Activated CD8-positive, alpha-beta memory T cell treated with anti-CD3 and anti-CD28 coated beads for 48 hours (primary cell): ENCODE data around the gene ZBTB8OS.
"Not testable (repeated sequence)": the region's sequence is repeated elsewhere in the genome, so short reads cannot be mapped to it uniquely, and the experiment has no call there.

ENCODE experiments used
- DNase-seq, 3 experiments: peaks; one replicate each; pipeline ENCODE4 v3.0.0-alpha.2; 2020; ENCODE audit warnings: low read depth in 2 of 3, low spot score in 2 of 3

ZBTB8OS gene

DNA sequence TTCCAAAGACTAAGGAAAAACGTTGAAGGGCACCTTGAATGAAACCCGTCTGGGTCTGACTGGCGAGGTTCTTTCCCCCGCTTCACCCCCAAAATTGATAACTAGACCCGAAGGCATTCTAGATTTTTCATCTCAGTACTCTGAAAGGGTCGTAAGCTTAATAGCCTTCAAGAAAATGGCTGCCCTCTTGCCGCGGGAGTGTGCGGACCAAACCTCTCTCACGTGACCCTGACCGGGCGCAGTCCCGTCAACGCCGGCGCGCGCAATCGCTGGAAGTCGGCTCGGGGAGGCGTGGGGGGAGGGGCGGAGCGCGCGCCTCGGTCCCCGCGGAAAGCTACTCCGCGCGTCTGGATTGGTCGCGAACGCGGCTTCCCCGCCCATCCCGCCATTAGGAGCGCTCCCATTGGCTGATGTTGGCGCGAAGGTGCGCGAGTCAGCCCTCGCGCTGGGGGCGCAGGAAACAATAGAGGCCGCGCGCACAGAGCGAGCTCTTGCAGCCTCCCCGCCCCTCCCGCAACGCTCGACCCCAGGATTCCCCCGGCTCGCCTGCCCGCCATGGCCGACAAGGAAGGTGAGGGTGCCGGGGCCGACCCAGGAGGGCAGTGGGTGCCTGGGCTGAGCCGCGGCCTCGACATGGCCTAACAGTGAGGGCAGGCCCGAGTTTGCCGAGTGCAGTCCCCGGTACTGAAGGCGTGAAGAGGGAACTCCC is 556 bp upstream of the ZBTB8OS start, which contains the start of gene RBBP4:
RBBP4 (plus strand) TSS at position 457 of the 709 bp plus-strand sequence; CDS start at position 556, 99 bp downstream.
- peak; percentile 97 to 99 (median 97) for DNase-seq

DNA sequence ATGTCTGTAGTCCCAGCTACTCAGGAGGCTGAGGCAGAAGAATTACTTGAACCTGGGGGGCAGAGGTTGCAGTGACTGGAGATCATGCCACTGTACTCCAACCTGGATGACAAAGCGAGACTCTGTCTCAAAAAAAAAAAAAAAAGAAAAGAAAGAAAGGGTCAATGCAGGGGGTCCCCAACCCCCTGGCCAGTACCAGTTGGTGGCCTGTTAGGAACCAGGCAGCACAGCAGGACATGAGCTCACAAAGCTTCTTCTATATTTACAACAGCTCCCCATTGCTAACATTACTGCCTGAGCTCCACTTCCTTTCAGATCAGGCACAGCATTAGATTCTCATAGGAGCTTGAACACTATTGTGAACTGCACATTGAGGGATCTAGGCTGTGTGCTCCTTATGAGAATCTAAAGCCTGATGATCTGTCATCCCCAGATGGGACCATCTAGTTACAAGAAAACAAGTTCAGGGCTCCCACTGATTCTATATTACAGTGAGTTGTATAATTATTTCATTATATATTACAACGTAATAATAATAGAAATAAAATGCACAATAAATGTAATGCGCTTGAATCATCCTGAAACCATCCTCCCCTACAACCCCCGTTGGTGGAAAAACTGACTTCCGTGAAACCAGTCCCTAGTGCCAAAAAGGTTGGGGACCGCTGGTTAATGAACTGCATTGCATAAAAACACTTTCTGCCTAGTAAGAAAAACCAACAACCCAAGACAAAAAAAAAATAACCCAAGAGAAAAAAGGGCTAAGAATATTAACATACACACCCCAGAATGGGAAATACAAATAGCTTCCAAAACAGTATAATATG is 2.8 kb downstream of the ZBTB8OS start:
- DNase-seq: no peak

DNA sequence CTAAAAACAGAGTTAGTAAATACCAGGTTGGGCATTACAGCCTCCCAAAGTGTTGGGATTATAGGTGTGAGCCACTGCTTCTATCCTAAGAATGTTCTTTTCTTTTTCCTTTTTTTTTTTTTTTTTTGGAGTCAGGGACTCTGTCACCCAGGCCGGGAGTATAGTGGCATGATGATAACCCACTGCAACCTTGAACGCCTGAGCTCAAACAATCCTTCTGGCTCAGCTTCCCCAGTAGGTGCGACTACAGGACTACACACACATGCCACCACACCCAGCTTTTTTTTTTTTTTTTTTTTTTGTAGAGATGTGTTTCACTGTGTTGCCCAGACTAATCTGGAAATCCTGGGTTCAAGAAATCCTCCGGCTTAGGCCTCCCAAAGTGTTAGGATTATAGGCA is 5.9 kb downstream of the ZBTB8OS start:
- DNase-seq: no peak

DNA sequence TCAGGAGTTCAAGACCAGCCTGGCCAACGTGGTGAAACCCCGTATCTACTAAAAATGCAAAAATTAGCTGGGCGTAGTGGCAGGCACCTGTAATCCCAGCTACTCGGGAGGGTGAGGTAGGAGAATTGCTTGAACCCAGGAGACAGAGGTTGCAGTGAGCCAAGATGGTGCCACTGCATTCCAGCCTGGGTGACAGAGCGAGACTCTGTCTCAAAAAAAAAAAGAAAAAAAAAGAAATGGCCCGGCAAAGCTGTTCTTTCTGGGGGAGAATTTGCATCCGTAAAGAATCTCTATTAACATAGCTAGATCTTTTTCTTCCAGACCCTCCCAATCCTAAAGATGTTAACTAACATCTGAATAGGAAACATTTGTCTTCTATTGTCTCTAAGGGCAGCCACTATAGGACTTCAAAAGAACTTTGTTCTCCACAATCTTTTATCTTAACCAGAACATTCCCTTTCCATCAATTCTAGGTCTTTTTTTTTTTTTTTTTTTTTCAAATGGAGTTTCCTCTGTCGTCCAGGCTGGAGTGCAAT is 8.0 kb downstream of the ZBTB8OS start:
- DNase-seq: not testable (repeated sequence)

DNA sequence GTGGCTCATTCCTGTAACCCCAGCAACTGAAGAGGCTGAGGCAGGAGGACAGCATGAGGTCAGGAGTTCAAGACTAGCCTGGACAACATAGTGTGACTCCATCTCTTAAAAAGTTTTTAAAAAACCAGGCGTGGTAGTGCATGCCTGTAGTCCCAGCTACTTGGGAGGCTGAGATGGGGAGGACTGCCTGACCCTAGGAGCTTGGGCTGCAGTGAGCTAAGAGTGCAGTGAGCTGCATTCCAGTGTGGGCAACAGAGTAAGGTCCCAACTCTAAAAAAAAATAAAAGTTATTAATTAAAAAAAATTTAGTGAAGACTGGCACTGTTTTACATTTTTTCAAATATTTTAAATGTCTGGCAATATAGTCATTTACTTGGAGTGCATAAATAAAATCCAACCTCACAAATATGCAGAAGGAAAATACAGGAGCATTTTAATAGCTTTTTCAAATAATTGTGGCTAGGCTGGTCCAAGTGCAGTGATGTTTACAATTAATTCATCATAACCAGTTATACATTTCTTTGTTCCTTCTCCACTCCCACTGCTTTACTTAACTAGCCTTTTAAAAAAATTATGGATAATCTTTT is 10.8 kb downstream of the ZBTB8OS start:
- DNase-seq: no peak

DNA sequence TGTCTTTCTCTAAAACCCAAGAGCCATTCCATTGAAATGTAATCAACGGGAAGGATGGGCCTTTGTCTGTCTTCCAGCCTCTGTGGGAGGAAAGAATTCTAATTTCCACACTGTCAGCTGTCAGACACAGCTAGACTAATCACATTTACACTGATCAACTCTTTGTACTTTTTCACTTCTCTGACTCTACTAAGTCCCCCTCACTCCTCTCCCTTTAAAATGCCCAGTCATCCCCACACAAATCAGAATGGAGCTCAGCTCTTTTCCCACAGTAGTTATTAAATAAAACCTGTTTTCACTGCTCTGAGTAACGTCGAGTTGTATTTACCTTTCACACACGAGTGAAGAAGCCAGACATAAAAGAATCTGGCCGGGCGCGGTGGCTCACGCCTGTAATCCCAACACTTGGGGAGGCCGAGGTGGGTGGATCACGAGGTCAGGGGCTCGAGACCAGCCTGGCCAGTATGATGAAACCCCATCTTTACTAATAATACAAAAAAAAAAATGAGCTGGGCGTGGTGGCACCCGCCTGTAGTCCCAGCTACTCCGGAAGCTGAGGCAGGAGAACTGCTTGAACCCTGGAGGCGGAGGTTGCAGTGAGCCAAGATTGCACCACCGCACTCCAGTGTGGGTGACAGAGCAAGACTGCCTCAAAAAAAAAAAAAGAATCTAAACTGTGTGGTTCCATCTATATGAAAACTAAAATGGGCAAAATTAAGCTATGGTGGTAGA is 13.3 kb downstream of the ZBTB8OS start:
- no peak for DNase-seq

DNA sequence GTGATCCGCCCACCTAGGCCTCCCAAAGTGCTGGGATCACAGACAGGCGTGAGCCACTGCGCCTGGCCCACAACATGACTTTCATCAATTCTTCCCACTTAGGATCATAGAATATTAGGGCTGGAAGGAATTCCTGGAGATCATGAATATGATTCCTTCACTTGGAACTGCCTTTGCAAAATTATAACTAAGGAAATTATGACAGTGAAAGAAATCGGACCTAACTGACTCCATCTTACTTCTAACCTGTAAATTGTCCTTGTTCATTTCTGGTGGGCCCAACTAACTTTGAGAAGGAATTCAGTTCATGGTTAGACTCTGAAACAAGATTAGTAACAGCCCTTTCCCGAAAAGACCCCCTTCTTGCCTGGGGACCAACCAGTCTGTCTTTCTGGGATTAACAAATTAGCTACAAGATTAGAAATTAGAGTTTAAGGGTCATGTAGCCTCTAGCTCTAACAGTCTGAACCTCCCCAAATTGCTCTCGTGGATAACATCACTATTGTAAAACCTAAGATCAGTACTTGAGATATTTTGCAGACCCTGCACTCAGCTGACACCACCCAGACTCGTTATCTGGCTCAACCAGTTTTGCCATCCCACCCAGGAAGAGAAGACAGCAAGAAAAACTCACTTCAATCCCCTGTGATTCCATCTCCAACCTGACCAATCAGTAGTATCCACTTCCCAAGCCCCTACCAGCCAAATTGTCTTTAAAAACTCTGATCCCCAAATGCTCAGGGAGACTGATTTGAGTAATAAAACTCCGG is 14.7 kb downstream of the ZBTB8OS start:
- no peak for DNase-seq

DNA sequence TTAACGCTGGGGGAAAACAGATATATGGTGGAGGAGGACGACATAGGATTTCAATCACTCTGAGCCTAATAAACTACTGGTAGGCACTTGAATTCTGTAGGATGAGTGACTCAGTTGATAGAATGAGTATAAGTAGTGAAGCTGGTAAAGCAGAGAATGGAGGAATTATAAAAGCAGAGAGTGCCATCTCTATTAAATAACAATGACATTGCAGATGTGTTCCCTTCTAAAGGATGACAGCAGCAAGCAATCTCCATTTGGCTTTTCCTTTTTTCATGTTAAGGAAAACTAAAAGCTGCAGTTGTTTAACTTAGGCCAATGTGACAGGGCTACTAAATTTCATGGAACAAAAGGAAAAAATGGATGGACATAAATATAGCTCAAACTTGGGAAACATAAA is 17.5 kb downstream of the ZBTB8OS start:
- no peak for DNase-seq

DNA sequence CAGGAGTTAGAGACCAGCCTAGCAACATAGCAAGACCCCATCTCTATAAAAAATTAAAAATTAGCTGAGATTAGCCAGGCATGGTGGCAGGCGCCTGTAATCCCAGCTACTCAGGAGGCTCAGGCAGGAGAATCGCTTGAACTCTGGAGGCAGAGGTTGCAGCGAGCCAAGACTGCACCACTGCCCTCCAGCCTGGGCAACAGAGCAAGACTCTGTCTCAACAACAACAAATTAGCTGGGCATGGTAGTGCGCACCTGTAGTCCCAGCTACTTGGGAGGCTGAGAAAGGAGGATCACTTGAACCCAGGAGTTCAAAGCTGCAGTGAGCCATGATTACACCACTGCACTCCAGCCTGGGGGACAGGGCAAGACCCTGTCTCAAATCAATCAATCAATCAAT is 20.2 kb downstream of the ZBTB8OS start:
- not testable (repeated sequence) for DNase-seq

DNA sequence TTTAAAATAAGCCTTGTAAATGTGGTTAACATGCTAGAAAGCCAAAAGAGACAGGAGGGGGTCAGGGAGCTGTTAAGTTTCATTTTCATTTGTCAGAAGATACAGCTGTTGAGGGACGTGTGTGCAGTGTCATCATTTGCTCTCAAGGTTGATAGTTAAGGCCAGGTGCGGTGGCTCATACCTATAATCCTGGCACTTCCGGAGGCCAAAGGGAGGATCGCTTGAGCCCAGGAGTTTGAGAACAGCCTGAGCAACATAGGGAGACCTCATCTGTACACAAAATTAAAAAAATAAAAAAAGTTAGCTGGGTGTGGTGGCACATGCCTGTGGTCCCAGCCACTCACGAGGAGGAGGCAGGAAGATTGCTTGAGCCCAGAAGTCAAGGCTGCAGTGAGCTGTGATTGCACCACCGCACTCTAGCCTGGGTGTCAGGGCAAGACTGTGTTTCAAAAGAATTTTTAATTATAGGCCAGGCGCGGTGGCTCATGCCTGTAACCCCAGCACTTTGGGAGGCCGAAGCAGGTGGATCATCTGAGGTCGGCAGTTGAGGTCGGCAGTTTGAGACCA is 22.7 kb downstream of the ZBTB8OS start:
- no peak for DNase-seq

DNA sequence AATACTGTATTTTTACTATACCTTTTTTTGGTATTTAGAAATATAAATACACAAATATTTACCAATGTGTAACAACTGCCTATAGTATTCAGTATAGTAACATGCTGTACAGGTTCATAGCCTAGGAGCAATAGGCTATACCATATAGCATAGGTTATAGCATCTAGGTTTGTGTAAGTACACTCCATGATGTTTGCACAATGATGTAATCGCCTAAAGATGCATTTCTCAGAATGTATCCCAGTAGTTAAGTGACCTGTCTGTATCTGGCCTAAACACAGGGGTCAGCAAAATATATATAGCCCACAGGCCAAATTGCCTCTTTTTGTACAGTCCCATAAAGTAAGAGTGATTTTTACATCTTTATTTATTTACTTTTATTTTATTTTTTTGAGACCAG is 24.2 kb downstream of the ZBTB8OS start:
- DNase-seq: no peak

DNA sequence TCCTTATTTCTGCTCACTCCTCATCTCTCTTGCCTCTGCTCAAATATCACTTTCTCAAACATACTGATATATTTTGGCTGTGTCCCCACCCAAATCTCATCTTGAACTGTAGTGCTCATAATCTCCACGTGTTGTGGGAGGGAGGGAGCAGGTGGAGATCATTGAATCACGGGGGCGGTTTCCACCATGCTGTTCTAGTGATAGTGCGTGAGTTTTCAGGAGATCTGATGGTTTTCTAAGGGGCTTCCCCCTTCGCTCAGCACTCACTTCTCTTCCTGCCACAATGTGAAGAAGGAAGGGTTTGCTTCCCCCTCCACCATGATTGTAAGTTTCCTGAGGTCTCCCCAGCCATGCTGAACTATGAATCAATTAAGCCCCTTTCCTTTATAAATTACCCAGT is 26.6 kb downstream of the ZBTB8OS start:
- DNase-seq: no peak

DNA sequence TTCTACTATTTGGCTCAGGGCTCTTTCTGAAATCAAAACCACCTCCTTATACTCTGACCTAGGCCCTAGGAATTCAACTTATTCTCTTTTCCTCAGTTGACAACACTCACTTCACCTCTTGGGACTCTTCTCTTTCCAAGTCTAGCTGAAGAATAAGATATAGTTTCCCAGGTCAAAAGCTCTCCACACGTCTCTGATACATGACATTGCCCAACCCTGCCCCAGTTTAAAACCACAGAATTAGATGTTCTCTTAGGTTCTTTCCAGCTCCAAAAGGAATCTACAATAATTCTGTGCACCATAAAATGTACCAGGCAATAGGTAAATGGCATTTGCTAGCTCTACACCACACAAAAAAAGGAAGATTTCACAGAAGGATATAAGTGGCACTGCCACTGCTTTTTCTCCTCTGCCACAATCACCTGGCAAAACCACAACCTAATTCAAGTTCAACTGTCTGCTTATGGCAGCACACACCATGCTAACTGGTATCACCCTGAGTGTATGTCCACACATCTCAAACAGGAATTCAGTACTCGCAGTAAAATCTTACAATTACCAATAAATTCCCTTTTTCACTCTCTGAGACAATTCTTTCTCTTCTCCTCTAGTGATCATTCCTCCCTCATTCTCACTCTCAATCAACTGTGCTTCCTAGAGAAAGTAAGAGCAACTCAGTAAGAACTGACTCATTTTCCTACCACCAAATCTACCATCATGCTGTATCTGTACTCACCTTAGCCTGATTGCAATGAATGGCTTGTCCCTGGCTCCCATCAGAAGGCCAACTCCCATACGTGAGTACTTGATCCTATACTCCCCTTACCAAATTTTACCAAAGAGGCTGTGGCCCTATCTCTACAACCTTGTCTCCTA is 27.3 kb downstream of the ZBTB8OS start:
- DNase-seq: no peak

DNA sequence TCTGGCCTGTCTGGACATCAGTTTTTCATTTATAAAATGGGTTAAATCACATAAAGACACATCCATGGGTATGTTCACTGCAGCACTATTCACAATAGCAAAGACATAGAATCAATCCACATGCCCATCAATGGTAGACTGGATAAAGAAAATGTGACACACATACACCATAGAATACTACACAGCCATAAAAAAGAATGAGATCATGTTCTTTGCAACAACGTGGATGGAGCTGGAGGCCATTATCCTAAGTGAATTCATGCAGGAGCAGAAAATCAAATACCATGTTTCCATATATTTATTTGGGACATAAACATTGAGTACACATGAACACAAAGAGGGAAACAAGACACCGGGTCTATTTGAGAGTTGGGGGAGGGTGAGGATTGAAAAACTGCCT is 28.1 kb downstream of the ZBTB8OS start:
- no peak for DNase-seq

DNA sequence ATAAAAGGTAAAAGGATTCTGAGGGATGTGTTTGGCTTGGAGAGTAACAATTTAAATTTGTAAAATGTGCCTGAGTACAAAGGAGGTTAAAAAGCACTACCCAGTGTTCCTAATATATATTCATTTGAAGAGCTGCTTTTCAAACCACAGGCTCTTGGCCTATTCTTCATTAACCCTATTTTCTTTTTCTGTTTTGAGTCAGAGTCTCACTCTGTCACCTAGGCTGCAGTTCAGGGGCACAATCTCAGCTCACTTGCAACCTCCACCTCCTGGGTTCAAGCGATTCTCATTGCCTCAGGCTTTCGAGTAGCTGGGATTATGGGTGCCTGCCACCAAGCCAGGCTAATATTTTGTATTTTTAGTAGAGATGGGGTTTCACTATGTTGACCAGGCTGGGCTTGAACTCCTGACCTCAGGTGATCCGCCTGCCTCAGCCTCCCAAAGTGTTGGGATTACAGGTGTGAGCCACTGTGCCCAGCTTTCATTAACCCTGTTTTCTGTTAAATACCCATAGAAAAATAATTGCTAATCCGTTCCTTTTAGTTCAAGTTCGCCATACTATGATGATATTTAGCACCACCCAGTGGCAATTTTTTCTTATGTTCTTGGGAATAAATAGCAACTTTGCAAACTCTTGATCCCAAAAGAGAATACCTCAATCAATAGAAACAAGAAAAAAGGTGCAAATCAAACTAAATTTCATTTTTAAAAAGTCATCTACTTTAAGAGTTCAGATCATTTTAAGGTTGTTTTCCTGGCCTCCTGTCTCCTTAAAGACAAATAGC is 30.5 kb downstream of the ZBTB8OS start:
- DNase-seq: no peak

DNA sequence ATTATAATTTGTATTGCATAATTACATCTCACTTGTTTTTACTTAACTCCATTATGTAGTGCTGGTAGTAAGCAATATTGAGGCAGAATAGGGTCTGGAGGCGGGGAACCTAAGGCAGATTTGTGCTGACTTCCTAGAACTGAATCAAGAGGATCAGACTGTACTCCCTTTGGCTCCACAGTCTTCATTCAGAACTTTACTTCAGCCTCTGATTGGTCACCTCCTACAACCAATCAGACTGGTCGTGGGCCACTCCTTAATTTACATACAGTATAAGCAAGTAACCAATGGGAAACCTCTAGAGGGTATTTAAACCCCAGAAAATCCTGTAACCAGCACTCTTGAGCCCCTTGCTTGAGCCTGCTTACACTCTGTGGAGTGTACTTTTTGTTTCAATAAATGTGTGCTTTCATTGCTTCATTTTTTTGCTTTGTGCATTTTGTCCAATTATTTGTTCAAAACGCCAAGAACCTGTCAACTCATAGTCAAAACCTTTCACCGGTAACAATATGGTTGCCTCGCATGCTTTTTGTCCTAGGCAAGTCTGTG is 31.6 kb downstream of the ZBTB8OS start:
- no peak for DNase-seq

DNA sequence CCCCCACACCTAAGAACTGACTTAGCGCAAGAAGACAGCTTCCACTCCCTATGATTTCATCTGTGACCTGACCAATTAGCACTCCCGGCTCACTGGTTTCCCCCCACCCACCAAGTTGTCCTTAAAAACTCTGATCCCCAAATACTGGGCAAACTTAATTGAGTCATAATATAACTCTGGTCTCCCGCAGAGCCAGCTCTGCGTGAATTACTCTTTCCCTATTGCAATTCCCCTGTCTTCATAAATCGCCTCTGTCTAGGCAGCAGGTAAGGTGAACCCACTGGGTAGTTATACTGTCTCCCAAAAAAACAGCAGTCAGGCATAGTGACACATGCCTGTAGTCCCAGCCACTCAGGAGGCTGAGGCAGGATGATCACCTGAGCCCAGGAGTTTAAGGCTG is 36.9 kb downstream of the ZBTB8OS start:
- no peak for DNase-seq
